HG02970 (cell line): Measurements from ENCODE around the gene GMEB2.
"Not testable (repeated sequence)": the region's sequence is repeated elsewhere in the genome, so short reads cannot be mapped to it uniquely, and the experiment has no call there.

ENCODE experiments used
- ATAC-seq: cut with Tn5 transposase; IDR thresholded peaks from one replicate; pipeline ENCODE4 v1.9.1; 2021; ENCODE audit warnings: mild to moderate bottlenecking, moderate library complexity, moderate number of reproducible peaks; ENCODE audit not compliant: unreplicated experiment, low FRiP score

GMEB2 gene

GRCh38 chr20:63618291-63618980 is 8.5 kb downstream of the GMEB2 start:
- no peak for ATAC-seq

GRCh38 chr20:63617876-63618265 is 9.0 kb downstream of the GMEB2 start:
- no peak for ATAC-seq

GRCh38 chr20:63617092-63617875 is 9.6 kb downstream of the GMEB2 start:
- ATAC-seq = no peak

- not testable (repeated sequence) for ATAC-seq
Observed at GRCh38 chr20:63613863-63614594, 12.9 kb downstream of the GMEB2 start.

- no peak for ATAC-seq
Observed at GRCh38 chr20:63612276-63612931, 14.5 kb downstream of the GMEB2 start.

- ATAC-seq = no peak
Observed at GRCh38 chr20:63611646-63612045, 15.3 kb downstream of the GMEB2 start.

- no peak for ATAC-seq
Observed at GRCh38 chr20:63610581-63611435, 16.1 kb downstream of the GMEB2 start.

- ATAC-seq = no peak
Observed at GRCh38 chr20:63606686-63607085, 20.2 kb downstream of the GMEB2 start.

GRCh38 chr20:63602321-63602720 is 24.6 kb downstream of the GMEB2 start:
- ATAC-seq = no peak

GRCh38 chr20:63601679-63602078 is 25.2 kb downstream of the GMEB2 start:
- not testable (repeated sequence) for ATAC-seq

- no peak for ATAC-seq
Observed at GRCh38 chr20:63599396-63600050, 27.4 kb downstream of the GMEB2 start.

GRCh38 chr20:63598479-63599395 is 28.2 kb downstream of the GMEB2 start:
- ATAC-seq = no peak

- ATAC-seq = no peak
Observed at GRCh38 chr20:63597651-63598478, 29.0 kb downstream of the GMEB2 start.

- no peak for ATAC-seq
Observed at GRCh38 chr20:63596423-63596822, 30.5 kb downstream of the GMEB2 start.

- no peak for ATAC-seq
Observed at GRCh38 chr20:63595416-63596127, 31.3 kb downstream of the GMEB2 start.

GRCh38 chr20:63594043-63594561 is 32.8 kb downstream of the GMEB2 start:
- ATAC-seq = no peak

GRCh38 chr20:63592661-63593060 is 34.2 kb downstream of the GMEB2 start:
- ATAC-seq = no peak
